HepG2 (cell line): ENCODE measurements around the gene HYOU1. TPM values are rescaled to one million over a fixed set of nuclear protein-coding genes. Genes with fewer than 3 reads are reported as not detected.

Source experiments
- ATRX ChIP-seq: sonication (generic); formaldehyde crosslinking; IDR thresholded peaks from 2 replicates; pipeline ENCODE4 v1.4.0; 2020; ENCODE audit warnings: missing genetic modification reagents, borderline replicate concordance
- CREB3 ChIP-seq: sonication (generic); formaldehyde crosslinking; IDR thresholded peaks from 2 replicates; pipeline ENCODE4 v1.5.0; 2020; ENCODE audit warnings: missing genetic modification reagents
- EED ChIP-seq: sonication (generic); formaldehyde crosslinking; IDR thresholded peaks from 2 replicates; pipeline ENCODE4 v1.5.0; 2020; ENCODE audit warnings: mild to moderate bottlenecking, missing genetic modification reagents
- ETV6 ChIP-seq: sonication (generic); formaldehyde crosslinking; conservative IDR thresholded peaks from 2 replicates; pipeline ENCODE4 v1.4.0; 2020; ENCODE audit warnings: missing genetic modification reagents
- ISX ChIP-seq: sonication (generic); formaldehyde crosslinking; conservative IDR thresholded peaks from 2 replicates; pipeline ENCODE4 v1.5.0; 2020; ENCODE audit warnings: missing genetic modification reagents
- KLF11 ChIP-seq: IDR thresholded peaks from 2 replicates; pipeline ENCODE4 v1.6.1; 2016; ENCODE audit warnings: missing compliant biosample characterization
- KLF9 ChIP-seq: IDR thresholded peaks from 2 replicates; pipeline ENCODE4 v1.6.1; 2016; ENCODE audit warnings: low read depth
- NFE2L1 ChIP-seq: sonication (generic); formaldehyde crosslinking; IDR thresholded peaks from 2 replicates; pipeline ENCODE4 v1.4.0; 2020; ENCODE audit warnings: missing genetic modification reagents, mild to moderate bottlenecking, borderline replicate concordance
- SAP130 ChIP-seq: IDR thresholded peaks from 2 replicates; pipeline ENCODE4 v1.6.1; 2016; ENCODE audit warnings: low read depth
- STAG1 ChIP-seq: sonication (generic); formaldehyde crosslinking; IDR thresholded peaks from 2 replicates; pipeline ENCODE4 v1.4.0; 2020; ENCODE audit warnings: missing genetic modification reagents
- THAP9 ChIP-seq: sonication (generic); formaldehyde crosslinking; IDR thresholded peaks from 2 replicates; pipeline ENCODE4; 2020; ENCODE audit warnings: missing genetic modification reagents, mild to moderate bottlenecking, borderline replicate concordance
- ZBTB37 ChIP-seq: sonication (generic); formaldehyde crosslinking; IDR thresholded peaks from 2 replicates; pipeline ENCODE4 v1.4.0; 2020; ENCODE audit warnings: mild to moderate bottlenecking, missing genetic modification reagents
- ZFP90 ChIP-seq: sonication (generic); formaldehyde crosslinking; IDR thresholded peaks from 2 replicates; pipeline ENCODE4 v1.8.0; 2022; ENCODE audit warnings: missing genetic modification reagents, mild to moderate bottlenecking, inconsistent platforms, borderline replicate concordance
- ZNF251 ChIP-seq: sonication (generic); formaldehyde crosslinking; IDR thresholded peaks from 2 replicates; pipeline ENCODE4 v1.9.0; 2021; ENCODE audit warnings: mild to moderate bottlenecking, missing genetic modification reagents
- ZNF276 ChIP-seq: sonication (generic); formaldehyde crosslinking; IDR thresholded peaks from 2 replicates; pipeline ENCODE4 v1.4.0; 2020; ENCODE audit warnings: mild to moderate bottlenecking, low read depth, missing genetic modification reagents
- ZNF589 ChIP-seq: sonication (generic); formaldehyde crosslinking; conservative IDR thresholded peaks from 2 replicates; pipeline ENCODE4 v1.8.0; 2022; ENCODE audit warnings: mild to moderate bottlenecking, moderate library complexity, missing genetic modification reagents
- ZNF616 ChIP-seq: sonication (generic); formaldehyde crosslinking; IDR thresholded peaks from 2 replicates; pipeline ENCODE4 v1.5.0; 2020; ENCODE audit warnings: low read depth, mild to moderate bottlenecking, missing genetic modification reagents
- ZNF709 ChIP-seq: sonication (generic); formaldehyde crosslinking; IDR thresholded peaks from 2 replicates; pipeline ENCODE4 v1.5.0; 2020; ENCODE audit warnings: mild to moderate bottlenecking, missing genetic modification reagents
- polyA plus RNA-seq, 8 experiments: library from polyadenylated mRNA; depleted of rRNA in 3 of 8; stranded (reverse) in 7 of 8; unstranded in 1 of 8; fragments of >200 nt; fragmentation: Illumina TruSeq in 4 of 8; extraction: Trizol in 4 of 8; gene quantifications; 2 replicates each; pipeline versions ENCODE4 v1.2.1 to v1.2.3, GENCODE V29; 2011 to 2016; ENCODE audit warnings: low read depth in 4 of 8, missing spikeins in 1 of 8, mixed read lengths in 1 of 8; ENCODE audit not compliant: insufficient read depth in 1 of 8
- total RNA-seq, 5 experiments: library from RNA; depleted of rRNA; stranded (reverse); fragments of >200 nt; fragmentation: Illumina TruSeq; extraction: Trizol; gene quantifications; 2 replicates each; pipeline ENCODE4 v1.2.3, GENCODE V29; 2016; ENCODE audit warnings: low read depth in 1 of 5
- TF ChIP-seq, protein P1 (sequence below): sonication (generic); formaldehyde crosslinking; IDR thresholded peaks from 2 replicates; pipeline ENCODE4 v1.8.1; 2023; ENCODE audit warnings: mild to moderate bottlenecking, missing genetic modification reagents
- TF ChIP-seq, protein P2 (sequence below): sonication (generic); formaldehyde crosslinking; IDR thresholded peaks from 2 replicates; pipeline ENCODE4 v1.4.0; 2020; ENCODE audit warnings: missing genetic modification reagents

The HYOU1 gene
- total and polyA plus RNA-seq, 2 of the 13 experiments (the other 11 are each of a cell fraction or from before 2014, with no cell fraction given) = 127 to 155 TPM

DNA sequence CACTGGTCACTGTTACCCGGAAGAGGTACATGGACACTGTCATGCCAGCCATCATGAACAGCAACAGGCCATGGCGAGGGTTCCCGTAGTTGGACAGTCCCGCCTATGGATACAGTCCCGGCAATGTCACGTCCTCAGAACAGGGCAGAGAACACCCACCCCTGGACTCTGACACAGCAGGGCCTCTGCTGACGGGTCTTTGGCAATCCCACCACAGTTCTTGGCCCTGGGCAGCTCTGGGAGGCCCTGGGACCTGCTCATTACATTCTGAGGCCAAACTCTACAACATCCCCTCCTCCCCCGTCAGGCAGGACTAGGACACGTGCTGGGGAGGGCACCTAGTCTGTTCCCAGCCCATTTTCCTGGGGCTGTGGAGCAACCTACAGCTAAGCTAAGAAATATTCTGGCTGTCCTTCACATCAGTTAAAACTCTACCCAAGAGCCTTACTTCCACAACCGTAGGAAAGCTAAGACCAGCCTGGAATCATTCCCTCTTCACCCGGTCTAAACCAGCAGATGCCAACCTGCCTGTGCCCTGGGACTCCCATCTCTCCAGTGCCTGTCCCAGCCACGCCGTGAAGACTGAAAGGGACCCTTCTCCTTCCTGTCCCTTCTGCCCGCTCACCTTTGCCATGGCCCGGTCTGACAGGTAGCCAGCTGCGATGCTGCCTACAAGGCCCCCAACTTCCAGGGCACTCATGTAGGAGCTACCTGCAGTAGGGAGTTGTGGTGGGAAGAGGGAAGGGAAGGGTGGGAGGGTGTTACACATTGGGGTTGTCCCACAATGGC is 30.8 kb downstream of the HYOU1 start (continued):
- TF ChIP-seq KLF9 (no peak), ZNF616 (0 out of 2 replicates have a peak, but pooled peaks have one; percentile 8), ETV6 (CRISPR knock-in tag) (no peak), KLF11 (CRISPR knock-in tag) (no peak), NFE2L1 (CRISPR knock-in tag) (no peak), STAG1 (CRISPR knock-in tag) (no peak), ZFP90 (CRISPR knock-in tag) (no peak), CREB3 (CRISPR knock-in tag) (no peak), EED (CRISPR knock-in tag) (no peak), ZNF589 (no peak), ISX (CRISPR knock-in tag) (no peak), ATRX (no peak), ZBTB37 (no peak), SAP130 (CRISPR knock-in tag) (peak; percentile 47; the same call in 1 of the 2 replicates), ZNF251 (CRISPR knock-in tag) (peak; percentile 53; the same call in 1 of the 2 replicates), ZNF276 (no peak), ZNF709 (no peak), THAP9 (no peak)
- TF ChIP-seq, protein P1, sequence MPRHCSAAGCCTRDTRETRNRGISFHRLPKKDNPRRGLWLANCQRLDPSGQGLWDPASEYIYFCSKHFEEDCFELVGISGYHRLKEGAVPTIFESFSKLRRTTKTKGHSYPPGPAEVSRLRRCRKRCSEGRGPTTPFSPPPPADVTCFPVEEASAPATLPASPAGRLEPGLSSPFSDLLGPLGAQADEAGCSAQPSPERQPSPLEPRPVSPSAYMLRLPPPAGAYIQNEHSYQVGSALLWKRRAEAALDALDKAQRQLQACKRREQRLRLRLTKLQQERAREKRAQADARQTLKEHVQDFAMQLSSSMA (CRISPR knock-in tag) = no peak
- TF ChIP-seq, protein P2, sequence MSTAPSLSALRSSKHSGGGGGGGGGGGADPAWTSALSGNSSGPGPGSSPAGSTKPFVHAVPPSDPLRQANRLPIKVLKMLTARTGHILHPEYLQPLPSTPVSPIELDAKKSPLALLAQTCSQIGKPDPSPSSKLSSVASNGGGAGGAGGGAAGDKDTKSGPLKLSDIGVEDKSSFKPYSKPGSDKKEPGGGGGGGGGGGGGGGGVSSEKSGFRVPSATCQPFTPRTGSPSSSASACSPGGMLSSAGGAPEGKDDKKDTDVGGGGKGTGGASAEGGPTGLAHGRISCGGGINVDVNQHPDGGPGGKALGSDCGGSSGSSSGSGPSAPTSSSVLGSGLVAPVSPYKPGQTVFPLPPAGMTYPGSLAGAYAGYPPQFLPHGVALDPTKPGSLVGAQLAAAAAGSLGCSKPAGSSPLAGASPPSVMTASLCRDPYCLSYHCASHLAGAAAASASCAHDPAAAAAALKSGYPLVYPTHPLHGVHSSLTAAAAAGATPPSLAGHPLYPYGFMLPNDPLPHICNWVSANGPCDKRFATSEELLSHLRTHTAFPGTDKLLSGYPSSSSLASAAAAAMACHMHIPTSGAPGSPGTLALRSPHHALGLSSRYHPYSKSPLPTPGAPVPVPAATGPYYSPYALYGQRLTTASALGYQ (CRISPR knock-in tag) = no peak
